G401.6 (cell line): ENCODE data around the gene CDK11A.
"Not testable (repeated sequence)": the region's sequence is repeated elsewhere in the genome, so short reads cannot be mapped to it uniquely, and the experiment has no call there.

Experiments used
- FAIRE-seq: peaks from 2 replicates; lab custom pipeline; 2012; peaks lifted over from hg19 to GRCh38; lab: Jason Lieb, UNC

CDK11A gene

DNA sequence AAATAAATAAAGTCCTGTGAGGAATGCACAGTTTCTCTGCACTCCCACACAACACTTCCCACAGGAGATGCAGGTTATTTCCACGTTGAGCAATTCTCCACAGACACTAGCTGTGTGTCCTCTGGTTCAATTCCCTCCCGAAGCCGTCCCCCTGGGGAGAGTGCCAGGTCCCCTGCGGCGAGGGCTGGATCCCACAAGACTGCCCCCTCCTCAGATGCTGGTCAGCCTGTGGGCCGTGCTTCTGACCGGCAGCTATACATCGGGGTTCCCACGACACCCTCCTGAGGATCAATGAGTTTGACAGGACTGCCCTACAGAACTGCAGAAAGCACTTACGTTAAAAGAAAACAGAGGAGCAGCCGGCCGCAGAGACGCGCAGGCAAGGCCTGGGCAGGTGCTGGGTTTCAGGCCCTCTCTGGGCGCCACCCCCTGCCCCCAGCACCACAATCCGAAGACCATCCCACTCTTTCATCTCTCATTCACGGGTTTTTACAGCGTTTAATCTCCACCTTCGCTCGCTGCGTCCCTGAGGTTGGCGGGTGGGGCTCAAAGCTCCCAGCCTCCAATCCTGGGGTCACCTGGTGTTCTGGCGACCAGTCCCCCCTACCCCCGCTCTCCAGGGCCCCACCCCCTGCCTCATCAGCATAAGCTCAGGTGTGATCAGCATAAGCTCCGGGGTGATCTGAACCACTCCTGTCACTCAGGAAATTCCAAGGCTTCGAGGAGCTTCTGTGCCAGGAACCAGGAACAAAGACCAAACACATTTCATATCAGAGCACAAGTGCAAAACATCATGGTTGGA lies 40.9 kb downstream of the CDK11A start:
- no peak for FAIRE-seq

DNA sequence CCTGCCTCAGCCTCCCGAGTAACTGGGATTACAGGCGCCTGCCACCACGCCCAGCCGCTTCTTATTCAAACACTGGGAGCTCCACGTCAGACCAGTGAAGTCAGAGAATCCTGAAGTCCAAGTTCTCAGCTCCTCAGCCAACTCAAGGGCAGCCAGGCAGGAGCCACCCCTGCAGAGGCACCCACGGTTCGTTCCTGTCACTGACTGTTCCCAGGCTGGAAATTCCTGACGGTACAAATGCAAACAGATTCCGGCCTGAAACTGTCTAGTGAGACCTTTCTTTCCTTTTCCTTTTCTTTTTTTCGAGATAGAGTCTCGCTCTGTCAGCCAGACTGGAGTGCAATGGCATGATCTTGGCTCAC lies 43.3 kb downstream of the CDK11A start:
- no peak for FAIRE-seq

DNA sequence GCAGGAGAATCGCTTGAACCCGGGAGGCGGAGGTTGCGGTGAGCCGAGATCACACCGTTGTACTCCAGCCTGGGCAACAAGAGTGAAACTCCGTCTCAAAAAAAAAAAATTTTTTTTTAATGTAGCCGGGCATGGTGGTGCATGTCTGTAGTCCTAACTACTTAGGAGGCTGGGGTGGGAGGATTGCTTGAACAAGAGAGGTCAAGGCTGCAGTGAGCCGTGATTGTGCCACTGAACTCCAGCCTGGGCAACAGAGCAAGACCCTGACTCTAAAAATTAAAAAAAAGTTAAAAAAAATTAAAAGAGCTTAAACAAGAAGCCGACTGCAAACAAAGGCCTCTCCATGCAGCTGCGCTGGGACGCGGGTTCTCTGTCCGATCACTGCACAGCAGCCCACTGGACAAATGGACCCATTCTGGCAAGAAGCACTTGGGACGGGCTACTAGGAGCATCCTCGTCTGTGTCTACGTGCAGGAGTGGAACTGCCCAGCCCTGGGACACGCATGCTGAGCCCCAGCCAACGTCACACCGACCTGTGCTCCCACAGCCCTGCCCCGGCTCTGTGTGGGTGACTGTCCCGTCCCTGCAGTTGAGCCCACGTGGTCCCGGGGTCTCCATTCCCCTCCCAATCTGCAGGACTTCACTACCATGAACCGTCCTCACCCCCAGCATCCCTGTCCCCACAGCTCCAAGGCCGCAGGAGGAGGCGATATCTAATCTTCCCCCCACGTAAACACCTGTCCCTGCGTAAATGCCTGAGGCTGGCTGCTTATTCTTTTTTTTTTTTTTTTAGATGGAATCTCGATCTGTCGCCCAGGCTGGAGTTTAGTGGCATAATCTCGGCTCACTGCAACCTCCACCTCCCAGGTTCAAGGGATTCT lies 43.9 kb downstream of the CDK11A start:
- no peak for FAIRE-seq

DNA sequence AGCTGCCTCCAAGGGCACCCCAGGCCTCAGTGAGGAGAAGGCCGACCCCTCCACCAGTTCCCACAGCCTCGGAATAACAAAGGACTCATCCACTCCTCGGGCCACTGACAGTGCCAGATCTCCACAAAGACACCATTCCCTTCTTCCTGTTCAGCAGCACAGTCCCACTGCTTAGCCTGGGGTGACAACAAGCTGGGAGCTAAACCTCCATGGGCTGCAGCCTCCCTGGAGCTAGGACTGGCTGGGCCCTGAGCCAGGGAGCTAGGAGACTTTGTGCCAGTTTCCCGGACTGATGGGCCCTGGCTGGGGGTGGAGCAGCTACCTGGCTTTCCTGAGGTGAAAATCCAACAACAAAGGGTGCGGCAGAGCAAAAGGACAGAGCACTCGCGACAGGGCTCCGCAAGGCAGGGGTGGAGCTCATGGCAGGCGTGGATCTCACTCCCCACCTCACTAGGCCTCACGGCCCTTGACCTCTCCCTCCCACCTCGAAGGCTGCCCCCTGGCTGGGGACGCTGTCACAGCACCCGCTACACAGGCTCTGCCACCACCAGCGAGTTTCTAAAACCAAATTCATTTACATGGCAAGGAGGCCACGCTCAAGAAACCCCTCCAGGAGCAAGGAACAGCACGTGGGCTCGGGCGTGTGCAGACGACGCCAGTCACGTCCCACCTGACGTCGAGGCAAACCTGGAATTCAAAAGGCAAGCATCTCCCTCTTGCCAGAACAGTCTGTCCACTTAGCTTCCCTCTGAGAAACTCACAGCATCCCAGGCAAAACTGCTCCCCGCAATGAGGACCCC lies 45.4 kb downstream of the CDK11A start:
- FAIRE-seq = no peak

DNA sequence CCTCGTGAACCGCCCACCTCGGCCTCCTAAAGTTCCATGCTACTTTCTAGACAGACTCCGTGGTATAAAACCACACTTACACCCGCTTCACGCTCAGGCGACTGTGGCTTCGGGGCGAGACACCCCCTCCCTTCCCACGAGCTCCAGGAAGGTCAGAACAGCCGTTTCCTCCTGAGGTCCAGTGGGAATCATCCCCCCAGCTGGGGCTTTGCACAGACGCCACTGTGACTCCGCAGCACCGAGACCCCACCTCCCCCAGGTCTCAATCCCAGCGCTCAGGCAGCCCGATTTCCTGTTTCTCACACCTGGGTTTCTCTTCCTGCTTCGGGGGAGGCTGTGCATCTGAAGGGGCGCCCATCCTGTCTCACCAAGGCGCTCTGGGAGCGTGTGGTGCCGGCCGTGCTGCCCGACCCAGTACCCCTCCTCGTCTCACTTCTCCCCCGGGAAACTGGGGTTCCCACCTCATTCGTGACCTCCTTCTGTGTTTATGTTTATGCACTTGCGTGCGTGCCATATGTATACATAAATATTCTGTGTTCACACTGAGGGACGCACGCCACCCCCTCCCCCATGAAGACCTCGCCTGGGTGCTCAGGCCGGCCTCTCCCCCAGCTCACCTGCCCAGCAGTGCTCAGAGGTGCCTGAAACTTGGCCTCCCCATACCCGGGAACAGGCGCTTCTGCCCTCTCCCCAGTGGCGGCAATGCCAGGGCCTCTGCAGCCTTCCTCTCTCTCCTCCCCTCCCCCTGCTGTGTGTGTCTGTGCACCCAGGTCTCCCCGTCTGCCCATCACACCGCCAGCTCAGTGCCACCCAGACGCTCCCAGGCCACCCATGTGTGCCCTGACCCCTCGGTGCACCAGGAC lies 46.2 kb downstream of the CDK11A start:
- FAIRE-seq = no peak

DNA sequence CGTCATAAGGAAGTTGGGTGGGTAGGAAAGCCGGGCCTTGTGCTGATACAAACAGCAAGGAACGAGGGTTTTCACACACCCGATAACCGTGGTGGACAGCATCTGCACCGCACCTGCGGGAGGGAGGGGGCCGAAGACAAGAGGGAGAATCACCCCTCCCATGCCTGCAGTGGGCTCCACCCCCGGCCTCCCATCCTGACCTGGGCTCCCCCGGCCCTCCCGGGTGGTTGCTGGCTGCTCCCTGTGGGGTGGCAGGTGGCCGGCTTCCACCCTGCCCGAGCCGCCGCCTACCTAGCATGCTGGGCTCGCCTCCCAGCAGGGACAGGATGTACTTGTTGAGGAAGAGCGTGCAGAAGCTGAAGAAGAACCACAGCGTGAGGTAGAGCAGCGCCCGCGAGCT lies 48.1 kb downstream of the CDK11A start:
- not testable (repeated sequence) for FAIRE-seq

DNA sequence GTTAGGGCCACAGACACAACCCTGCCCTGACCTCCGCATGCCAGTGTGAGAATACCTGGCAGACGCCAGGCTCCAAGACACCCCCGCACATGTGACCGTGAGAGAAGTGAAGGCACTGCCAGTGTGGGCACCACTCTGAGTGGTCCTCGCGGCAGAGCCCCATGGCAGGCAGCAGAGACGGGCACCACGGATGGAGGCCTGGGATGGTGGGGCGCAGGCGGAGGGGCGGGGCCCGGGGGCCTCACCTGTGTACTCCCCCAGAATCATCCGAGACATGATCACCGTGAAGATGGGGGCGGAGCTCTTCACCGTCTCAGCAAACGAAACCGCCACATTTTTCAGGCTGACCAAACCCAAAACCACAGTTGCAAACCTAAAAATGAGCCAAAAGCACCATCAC lies 48.9 kb downstream of the CDK11A start:
- FAIRE-seq = not testable (repeated sequence)

DNA sequence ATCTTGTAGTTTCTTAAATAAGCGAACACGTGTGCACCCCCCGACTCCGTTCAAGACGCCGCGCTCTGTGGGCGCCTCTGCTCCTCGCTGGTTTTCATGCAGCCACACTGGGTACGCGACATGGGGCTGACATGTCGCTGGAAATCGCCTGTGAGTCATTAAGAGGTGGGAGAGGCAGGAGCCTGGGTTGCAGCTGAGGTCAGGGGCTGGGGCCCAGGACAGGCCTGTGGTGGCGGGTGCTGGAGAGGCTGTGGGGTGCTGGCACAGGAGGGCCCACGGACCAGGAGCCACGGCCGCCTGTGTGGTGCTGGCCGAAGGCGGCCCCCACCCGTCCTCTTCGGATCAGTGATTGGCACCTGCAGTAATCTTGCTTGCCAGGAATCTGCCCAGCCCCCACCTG lies 49.4 kb downstream of the CDK11A start:
- FAIRE-seq = not testable (repeated sequence)

DNA sequence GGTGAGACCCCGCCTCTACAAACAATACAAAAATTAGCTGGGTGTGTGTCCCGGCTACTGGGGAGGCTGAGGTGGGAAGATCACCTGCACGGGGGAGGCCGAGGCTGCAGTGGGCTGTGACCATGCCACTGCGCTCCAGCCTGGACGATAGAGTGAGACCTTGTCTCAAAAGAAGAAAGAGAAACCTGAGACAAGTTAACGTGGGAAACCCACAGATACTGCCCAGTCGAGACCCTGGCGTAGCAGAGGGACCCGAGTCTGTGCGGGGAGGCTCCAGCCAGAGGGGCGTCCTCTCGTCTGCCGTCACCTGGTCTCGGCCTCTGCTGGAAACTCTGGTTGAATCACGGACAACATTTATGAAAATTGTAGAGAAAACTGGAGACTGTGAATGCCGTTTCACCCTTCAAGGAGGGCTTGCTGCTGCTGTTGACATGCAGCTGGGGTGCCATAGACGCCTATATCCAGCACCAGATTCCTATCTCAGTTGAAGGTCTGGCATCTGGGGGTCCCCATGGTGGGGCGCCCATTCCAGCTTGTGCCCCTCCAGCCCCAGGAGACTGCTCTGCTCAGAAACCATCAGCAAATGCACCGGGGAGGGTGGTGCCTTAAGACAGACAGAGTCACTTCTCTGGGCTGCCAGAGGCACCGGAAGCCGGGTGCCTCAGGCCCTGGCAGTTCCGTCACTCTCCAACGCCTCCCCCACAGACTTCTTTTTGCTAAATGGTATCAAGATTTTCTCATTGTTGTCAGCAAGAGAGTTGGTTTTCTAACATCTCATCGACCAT lies 51.8 kb downstream of the CDK11A start:
- FAIRE-seq = no peak

DNA sequence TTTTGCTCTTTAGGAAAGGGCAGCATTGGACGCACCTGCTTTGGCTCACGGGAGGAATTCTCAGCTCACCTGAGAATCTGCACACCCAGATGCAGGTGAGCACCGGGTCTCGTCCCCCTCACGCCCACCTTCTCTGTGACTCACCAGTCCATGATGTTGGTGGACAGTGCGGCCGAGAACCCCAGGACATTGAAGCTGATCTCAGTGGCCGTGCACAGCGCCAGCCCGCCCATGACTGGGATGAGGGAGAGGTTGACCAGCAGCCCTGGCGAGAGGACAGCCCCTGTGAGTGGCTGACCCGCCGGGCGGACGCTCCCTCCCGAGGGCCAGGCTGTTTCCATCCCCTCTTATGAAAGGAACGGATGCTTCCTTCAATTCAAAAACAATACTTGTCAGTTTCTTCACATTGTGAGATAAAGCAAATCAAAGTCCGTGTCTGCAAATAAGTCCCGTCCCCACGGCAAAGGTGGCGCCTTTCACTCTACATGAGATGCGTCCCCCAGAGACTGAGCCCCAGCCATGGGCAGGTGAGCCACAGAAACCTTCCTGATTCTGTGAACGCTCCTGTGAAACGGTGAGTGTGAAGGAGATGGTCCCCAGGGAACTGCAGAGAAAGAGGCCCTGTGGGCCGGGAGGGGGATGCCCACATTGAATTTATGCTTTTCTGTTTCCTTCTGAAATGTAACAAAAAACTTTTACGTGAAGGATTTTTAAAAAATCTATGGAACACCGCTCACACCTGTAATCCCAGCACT lies 52.6 kb downstream of the CDK11A start:
- FAIRE-seq = no peak

DNA sequence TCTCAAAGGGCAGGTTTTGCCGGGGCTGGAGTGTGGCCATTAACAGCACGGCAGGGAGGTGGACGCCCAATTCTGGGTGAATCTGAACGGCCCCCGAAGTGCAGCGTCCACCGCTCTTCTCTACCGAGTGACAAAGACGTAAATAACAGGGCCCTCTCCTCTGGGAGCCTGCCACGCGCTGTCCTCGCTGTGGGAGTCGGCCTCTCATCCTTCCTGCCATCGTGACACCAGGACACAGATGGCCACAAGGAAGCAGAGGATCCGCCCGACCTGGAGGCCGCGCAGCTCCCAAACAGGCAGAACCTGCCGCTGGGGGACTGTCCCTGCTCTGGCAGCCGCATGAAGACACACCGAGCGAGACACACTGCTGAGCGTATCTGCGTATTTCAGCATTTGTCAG lies 53.3 kb downstream of the CDK11A start:
- no peak for FAIRE-seq

DNA sequence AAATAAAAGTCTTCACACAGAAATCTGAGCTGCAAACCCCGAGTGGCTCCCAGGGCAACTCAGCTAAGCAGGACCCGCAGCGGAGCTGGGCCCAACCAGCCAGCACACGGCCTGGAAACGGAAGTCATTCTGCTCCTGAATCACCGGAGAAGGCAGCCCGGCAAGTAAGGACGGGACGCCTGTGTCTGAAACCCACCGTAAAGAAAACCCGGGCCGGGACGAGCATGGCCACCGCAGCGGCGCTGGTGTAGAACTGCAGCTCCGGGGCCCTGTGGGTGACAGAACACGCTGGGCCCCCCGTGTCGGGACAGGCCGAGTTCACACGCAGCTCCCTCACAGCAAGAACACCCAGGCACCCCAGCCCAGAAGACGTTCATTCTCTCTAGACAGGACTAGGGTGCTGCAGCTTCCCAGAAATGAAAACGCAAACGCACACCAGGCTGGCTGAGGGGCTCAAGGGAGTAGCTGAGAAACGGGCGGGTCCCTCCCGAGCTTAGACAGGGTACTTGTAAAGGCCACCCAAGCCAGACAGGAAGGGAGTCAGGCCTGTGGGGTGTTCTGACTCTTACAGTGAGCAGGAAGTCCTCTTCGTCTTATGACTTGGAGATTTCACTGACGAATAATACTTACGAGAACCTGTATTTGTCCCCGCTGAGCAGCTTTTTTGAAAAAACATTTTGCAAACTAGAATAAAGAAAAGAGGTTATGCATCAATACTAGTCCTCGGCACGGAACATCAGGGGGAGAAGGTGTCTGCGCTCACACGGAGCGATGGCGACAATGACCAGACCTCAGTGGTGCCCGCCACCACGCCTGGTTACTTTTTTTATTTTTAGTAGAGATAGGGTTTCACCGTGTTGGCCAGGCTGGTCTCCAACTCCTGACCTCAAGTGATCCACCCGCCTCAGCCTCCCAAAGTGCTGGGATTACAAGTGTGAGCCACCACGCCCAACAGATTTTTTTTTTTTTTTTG lies 54.4 kb downstream of the CDK11A start:
- no peak for FAIRE-seq

DNA sequence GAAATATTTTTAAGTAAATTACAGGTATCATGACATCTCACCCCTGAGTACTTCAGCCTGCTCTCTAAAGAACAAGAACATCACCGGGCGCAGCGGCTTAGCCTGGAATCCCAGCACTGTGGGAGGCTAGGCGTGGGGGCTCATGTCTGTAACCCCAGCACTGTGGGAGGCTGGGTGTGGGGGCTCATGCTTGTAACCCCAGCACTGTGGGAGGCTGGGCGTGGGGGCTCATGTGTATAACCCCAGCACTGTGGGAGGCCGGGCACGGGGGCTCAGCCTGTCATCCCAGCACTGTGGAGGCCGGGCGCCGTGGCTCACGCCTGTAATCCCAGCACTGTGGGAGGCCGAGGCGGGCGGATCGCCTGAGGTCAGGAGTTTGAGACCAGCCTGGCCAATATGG lies 57.6 kb downstream of the CDK11A start:
- FAIRE-seq = no peak

DNA sequence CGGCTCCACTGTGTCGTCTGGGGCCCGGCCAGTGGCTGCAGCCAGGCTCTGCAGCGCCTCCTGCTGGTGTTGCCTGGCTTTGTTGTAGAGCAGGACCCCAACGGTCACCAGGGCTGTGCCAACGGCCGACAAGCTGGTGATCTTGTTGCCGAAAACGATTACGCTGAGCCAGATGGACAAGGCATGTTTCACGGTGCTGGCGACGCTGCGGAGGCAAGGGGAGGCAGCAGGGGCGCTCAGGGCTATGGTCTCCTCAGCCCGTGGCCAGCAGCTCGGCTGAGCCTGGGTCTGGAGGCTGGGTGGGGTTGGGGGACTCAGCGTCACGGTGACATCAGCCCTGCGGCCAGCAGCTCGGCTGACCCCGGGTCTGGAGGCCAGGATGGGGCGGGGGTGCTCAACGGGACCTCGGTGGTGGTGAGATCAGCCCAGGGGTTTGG lies 58.3 kb downstream of the CDK11A start:
- FAIRE-seq = no peak

DNA sequence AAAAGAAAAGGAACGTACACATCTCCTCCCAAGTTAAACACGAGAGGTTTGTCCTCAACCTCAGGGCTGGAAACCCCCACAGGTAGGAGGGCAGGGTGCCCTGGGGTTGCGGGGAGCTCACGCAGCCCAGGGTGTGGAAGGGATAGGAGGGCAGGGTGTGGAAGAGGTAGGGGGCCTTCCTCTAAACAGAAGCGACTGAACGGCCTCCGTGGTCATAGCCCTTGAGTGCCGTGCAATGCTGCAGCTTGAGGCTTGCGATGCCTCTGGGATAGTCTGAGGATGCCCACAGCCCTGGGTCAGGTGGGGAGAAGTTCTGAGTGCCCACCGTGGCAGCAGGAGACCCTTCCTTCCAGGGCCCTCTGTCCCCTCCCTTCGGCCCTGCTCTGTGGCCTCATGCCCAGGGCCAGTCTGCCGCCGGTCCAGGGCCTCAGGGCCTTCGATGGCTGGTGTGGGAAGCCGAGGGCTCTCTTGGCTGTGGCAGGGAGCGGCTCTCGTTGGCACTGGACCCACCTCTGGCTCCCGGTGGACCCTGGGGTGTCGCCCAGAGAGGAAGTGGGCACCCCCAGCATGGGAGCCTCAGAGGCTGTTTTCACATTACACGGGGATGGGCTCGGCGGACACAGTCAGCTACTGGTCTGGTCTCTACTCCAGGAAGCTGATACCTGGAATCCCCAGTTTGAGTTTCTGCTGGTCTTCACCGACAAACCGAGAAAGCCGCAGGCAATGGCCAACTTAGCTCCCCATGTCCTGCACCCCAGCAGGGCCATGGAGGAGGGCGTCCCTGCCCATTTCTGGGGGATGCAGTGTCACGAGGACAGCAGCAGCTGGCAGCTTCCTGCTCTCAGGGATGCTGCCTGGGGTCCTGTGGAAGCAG lies 59.0 kb downstream of the CDK11A start:
- no peak for FAIRE-seq

DNA sequence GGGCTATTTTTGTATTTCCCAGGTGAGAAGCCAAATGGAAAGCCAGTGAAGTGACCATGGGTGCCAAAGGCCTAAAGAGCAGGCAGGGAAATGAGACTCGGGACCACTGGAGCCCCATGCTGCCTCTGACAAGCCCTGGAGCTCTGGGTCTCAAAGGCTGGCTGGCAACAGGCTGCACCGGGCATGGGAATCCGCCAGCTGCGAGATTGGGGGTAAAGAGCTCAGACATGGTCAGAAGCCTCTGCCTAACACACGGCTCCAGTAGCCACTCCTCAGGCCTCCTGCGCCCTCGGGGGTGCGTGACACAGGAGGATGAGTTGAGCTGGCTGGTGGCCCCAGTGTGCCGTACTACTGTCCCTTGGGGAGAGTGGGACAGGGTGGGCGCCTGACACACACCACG lies 59.8 kb downstream of the CDK11A start:
- FAIRE-seq = not testable (repeated sequence)

DNA sequence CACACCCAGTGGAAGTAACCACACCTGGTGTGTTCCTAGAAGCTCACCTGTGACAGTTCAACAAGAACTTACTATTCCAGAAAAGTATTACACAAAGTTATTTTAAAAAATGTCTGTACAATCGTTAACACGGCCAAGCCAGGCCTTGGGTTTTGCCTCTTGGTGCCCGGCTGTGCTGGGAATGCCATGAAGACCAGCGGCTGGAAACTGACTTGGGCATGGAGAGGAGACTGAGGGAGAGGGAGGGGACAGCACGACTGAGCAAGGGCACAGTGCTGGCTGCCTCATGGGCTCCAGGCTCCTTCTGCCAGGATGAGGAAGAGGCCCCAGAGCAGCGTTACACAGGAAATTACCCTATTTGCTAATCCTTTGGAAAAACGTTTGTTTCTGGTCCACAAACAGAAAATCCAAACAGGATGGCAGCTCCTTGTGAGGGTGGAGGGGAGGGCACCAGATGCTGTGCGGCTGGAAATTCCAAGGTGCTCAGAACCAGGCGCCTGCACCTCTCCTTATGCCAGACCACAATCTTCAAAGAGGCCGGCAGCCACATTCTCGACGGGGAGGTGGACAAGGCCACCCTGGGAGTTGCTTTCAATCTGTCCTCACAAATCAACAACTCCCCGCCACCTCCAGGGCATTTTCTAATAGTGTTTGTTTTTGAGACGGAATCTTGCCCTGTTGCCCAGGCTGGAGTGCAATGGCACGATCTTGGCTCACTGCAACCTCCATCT lies 61.2 kb downstream of the CDK11A start:
- not testable (repeated sequence) for FAIRE-seq
